HTERT RPE-1 (cell line): ENCODE data around the gene CHRNA4.

Experiments used
- in situ Hi-C: fragments of 300-500 bp; cut with MboI; formaldehyde crosslinking; loops from 4 replicates; pipeline ENCODE4 v1.14.3; 2020; ENCODE audit warnings: low sequenced_read_pairs

CHRNA4 gene

DNA sequence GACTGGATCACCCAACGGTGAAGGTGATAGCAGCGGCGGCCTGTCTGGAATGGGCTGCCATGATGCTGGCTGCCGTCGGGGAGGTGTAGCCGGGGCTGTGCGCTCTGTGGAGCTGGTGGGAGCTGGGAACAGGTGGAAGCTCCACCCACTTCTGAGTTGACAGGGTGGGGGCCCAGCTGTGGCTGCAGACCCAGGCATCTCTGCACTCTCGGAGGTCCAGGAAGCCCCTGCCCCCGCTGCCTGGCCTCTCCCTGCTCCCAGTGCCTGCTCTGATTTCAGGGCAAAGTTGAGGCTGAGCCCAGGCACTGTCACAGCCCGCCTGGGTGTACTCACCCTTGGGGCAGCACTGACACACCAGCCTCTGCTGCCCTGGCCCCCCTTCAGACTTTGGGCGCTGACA lies 18.1 kb upstream of the CHRNA4 start:
- in situ Hi-C loops = no loop called here

- in situ Hi-C loops = no loop called here
Observed at GRCh38 chr20:63378626-63379025, 17.5 kb upstream of the CHRNA4 start.

GRCh38 chr20:63377951-63378381 lies 16.8 kb upstream of the CHRNA4 start:
- in situ Hi-C loops = no loop called here

GRCh38 chr20:63377256-63377941 lies 16.2 kb upstream of the CHRNA4 start:
- in situ Hi-C loops = no loop called here

- in situ Hi-C loops = no loop called here
Observed at GRCh38 chr20:63376283-63377250, 15.4 kb upstream of the CHRNA4 start.

GRCh38 chr20:63375438-63375837 lies 14.3 kb upstream of the CHRNA4 start:
- in situ Hi-C loops = no loop called here

- in situ Hi-C loops = no loop called here
Observed at GRCh38 chr20:63374504-63374903, 13.4 kb upstream of the CHRNA4 start.

GRCh38 chr20:63373996-63374395 lies 12.8 kb upstream of the CHRNA4 start:
- in situ Hi-C loops = no loop called here

- in situ Hi-C loops = no loop called here
Observed at GRCh38 chr20:63372971-63373885, 12.1 kb upstream of the CHRNA4 start.

- in situ Hi-C loops = no loop called here
Observed at GRCh38 chr20:63371291-63371865, 10.2 kb upstream of the CHRNA4 start.

- in situ Hi-C loops = no loop called here
Observed at GRCh38 chr20:63370618-63371187, 9.6 kb upstream of the CHRNA4 start.

GRCh38 chr20:63369724-63370617 lies 8.8 kb upstream of the CHRNA4 start:
- in situ Hi-C loops = no loop called here

GRCh38 chr20:63369024-63369530 lies 7.9 kb upstream of the CHRNA4 start:
- in situ Hi-C loops = no loop called here

- in situ Hi-C loops = no loop called here
Observed at GRCh38 chr20:63368151-63368550, 7.0 kb upstream of the CHRNA4 start.

GRCh38 chr20:63367446-63368055 lies 6.4 kb upstream of the CHRNA4 start:
- in situ Hi-C loops = no loop called here

GRCh38 chr20:63366390-63367365 lies 5.5 kb upstream of the CHRNA4 start:
- in situ Hi-C loops = no loop called here

GRCh38 chr20:63365601-63366389 lies 4.6 kb upstream of the CHRNA4 start:
- in situ Hi-C loops = no loop called here
